ENCODE results near the gene UCKL1.

Gene UCKL1

GRCh38 chr20:63957690-63958441 is 1.6 kb upstream of the UCKL1 start:
- DNase-seq (ENCODE audit: extremely low spot score), result peak; percentile 20
- ChIA-PET POLR2A (interaction anchor here (1.0 to 3.3 kb wide), 3 partner anchors 10 to 23 kb away, joined by 4 to 27 read pairs (median 13); partner anchors contain the start of gene PRPF6), CTCF (interaction anchor here (0.6 to 1.0 kb wide), 4 partner anchors 10 to 50 kb away, joined by 3 to 4 read pairs (median 3); partner anchors contain the start of gene PRPF6)
- TF ChIP-seq ELF4 (IDR thresholded peaks at IDR 0.05), result no peak
- TF ChIP-seq NFRKB (IDR thresholded peaks at IDR 0.05), result no peak
- TF ChIP-seq FOXK2 (IDR thresholded peaks at IDR 0.05), result no peak
- TF ChIP-seq PKNOX1 (IDR thresholded peaks at IDR 0.05), result no peak
- TF ChIP-seq CTBP1 (IDR thresholded peaks at IDR 0.05; ENCODE audit: borderline replicate concordance), result no peak
- no peak for TF ChIP-seq TARDBP (IDR thresholded peaks at IDR 0.05)
- TF ChIP-seq L3MBTL2 (conservative IDR thresholded peaks at IDR 0.05), result no peak
- no peak for TF ChIP-seq FOXM1 (IDR thresholded peaks at IDR 0.05; ENCODE audit: borderline replicate concordance)
- TF ChIP-seq SUZ12 (IDR thresholded peaks at IDR 0.05), result no peak

DNA sequence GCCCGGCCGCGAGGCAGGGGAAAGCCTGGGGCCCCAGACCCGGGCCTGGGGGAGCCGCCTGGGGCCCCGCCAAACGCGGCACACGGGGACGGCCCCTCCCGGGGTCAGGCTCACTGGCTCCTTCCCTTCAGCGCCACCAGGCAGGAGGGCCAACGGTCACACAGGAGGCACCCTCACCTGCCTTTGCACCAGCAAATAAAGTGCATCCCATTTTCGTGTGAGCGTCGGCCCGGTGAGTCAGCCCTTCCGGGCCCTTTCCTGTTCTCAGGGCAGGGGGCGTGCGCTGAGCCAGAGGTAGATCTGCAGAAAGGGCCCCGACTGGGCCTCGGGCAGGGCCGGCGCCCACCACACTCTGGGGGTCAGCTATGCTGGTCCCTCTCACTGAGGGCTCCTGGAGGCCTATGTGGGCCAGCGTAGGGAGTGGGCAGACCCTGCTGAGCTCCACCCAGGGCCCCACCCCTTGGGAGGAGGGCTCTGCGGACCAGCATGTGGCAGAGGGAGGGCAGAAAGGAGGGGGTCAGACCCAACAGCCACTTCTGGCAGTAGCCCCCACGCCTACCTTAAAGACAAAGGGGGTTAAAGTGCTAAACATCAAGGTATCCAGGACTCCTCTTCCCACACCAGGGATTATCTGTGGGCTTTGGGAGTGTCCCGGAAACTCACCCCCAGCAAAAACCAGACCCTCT is 931 bp upstream of the UCKL1 start:
- POLR2A ChIA-PET, result interaction anchor here (1.1 to 3.3 kb wide), 3 partner anchors 11 to 66 kb away, joined by 3 to 27 read pairs (median 13); partner anchors contain the start of gene PRPF6
- no peak for TF ChIP-seq LEF1 (IDR thresholded peaks at IDR 0.05; ENCODE audit: borderline replicate concordance)
- no peak for TF ChIP-seq TARDBP (IDR thresholded peaks at IDR 0.05)
- no peak for TF ChIP-seq BHLHE40 (IDR thresholded peaks at IDR 0.05; ENCODE audit: borderline replicate concordance)
- TF ChIP-seq SUZ12 (IDR thresholded peaks at IDR 0.05), result no peak
- peak; percentile 61 for DNase-seq (ENCODE audit: extremely low spot score)
- CTCF ChIA-PET, result interaction anchor here (0.6 to 1.0 kb wide), 4 partner anchors 11 to 50 kb away, joined by 3 to 4 read pairs (median 3); partner anchors contain the start of gene PRPF6

GRCh38 chr20:63956664-63957003 is 418 bp upstream of the UCKL1 start:
- DNase-seq (ENCODE audit: extremely low spot score), result no peak
- ChIA-PET POLR2A (interaction anchor here (0.6 to 3.3 kb wide), 11 partner anchors 11 to 181 kb away, joined by 3 to 27 read pairs (median 3); partner anchors contain the start of gene PRPF6), CTCF (interaction anchor here (1.0 kb wide), 1 partner anchor 49 kb away, joined by 4 read pairs; no protein-coding TSS in a partner anchor)
- TF ChIP-seq PKNOX1 (IDR thresholded peaks at IDR 0.05), result no peak
- TF ChIP-seq L3MBTL2 (conservative IDR thresholded peaks at IDR 0.05), result peak; percentile 84

GRCh38 chr20:63955281-63955826 is 862 bp downstream of the UCKL1 start:
- DNase-seq (ENCODE audit: extremely low spot score), result peak; percentile 33
- CTCF ChIA-PET, result interaction anchor here (1.3 kb wide), 1 partner anchor 18 kb away, joined by 3 read pairs; no protein-coding TSS in a partner anchor
- POLR2A ChIA-PET, result interaction anchor here (1.2 to 3.3 kb wide), 3 partner anchors 12 to 44 kb away, joined by 4 to 27 read pairs (median 5); no protein-coding TSS in a partner anchor
- TF ChIP-seq ARNT (IDR thresholded peaks at IDR 0.05) (no peak), HDGF (IDR thresholded peaks at IDR 0.05; ENCODE audit: borderline replicate concordance) (peak; percentile 79; the same call in 1 of the 2 replicates)

GRCh38 chr20:63953764-63954429 is 2.3 kb downstream of the UCKL1 start:
- TF ChIP-seq L3MBTL2 (conservative IDR thresholded peaks at IDR 0.05) (no peak), TARDBP (IDR thresholded peaks at IDR 0.05) (no peak), ELF4 (IDR thresholded peaks at IDR 0.05) (no peak), FOXA1 (IDR thresholded peaks at IDR 0.05) (no peak)
- no peak for DNase-seq (ENCODE audit: extremely low spot score)
- ChIA-PET POLR2A (no interaction called here), CTCF (interaction anchor here (0.6 kb wide), 1 partner anchor 7 kb away, joined by 3 read pairs; no protein-coding TSS in a partner anchor)

DNA sequence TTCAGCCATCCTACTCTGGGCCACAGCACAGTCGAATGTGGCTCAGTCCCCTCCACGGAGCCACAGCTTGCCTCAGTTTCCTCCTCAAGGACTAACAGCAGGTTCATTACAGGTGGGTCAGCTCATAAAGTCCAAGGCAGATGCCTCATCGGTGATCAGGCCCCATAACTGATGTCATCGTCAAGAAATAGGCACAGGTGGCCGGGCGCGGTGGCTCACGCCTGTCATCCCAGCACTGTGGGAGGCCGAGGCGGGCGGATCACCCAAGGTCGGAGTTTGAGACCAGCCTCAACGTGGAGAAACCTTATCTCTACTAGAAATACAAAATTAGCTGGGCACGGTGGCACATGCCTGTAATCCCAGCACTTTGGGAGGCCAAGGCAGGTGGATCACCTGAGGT is 3.4 kb downstream of the UCKL1 start:
- TF ChIP-seq ELF4 (IDR thresholded peaks at IDR 0.05) (no peak), SUZ12 (IDR thresholded peaks at IDR 0.05) (no peak), TARDBP (IDR thresholded peaks at IDR 0.05) (no peak), BHLHE40 (IDR thresholded peaks at IDR 0.05; ENCODE audit: borderline replicate concordance) (no peak), L3MBTL2 (conservative IDR thresholded peaks at IDR 0.05) (no peak), HDGF (IDR thresholded peaks at IDR 0.05; ENCODE audit: borderline replicate concordance) (no peak), ARNT (IDR thresholded peaks at IDR 0.05) (no peak), ZNF384 (IDR thresholded peaks at IDR 0.05) (no peak), FOXM1 (IDR thresholded peaks at IDR 0.05; ENCODE audit: borderline replicate concordance) (no peak), CTBP1 (IDR thresholded peaks at IDR 0.05; ENCODE audit: borderline replicate concordance) (no peak), FOXA1 (IDR thresholded peaks at IDR 0.05) (no peak), PKNOX1 (IDR thresholded peaks at IDR 0.05) (no peak), SP1 (IDR thresholded peaks at IDR 0.05) (no peak), NFRKB (IDR thresholded peaks at IDR 0.05) (no peak), FOXK2 (IDR thresholded peaks at IDR 0.05) (no peak), LEF1 (IDR thresholded peaks at IDR 0.05; ENCODE audit: borderline replicate concordance) (no peak)
- DNase-seq (ENCODE audit: extremely low spot score), result no peak
- ChIA-PET POLR2A (no interaction called here), CTCF (interaction anchor here (0.6 kb wide), 1 partner anchor 242 kb away, joined by 3 read pairs; no protein-coding TSS in a partner anchor)
